ENCODE results near the gene CMTM8.
A peak's percentile ranks its signal among the peaks of the same experiment; 100 is the strongest.

Gene CMTM8

DNA sequence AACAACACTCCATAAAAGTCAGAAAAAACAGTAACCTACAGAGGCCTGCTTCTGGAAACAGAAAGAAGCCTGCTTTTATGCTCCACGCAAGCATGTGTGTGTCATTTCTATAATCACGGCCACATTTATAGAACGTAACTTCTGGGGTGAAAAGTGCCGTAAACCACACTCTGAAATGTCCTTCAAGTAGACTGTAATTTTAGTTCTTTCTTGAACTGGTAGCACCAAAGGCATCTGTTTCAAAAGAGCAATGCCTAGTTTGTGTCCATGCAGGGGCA lies 133.7 kb downstream of the CMTM8 start:
- Histone ChIP-seq H3K9me3 (replicated peaks in 1 of 11) (no peaks in the 10 kb centered on the region), H3K4me2 (peak overlapping the region; percentile 66 to 97 (median 87)), H3K27ac (peak overlapping the region in 10 of 11 experiments; percentile 54 to 94 (median 86); a peak in 21 of 22 replicates), H3K27me3 (peaks cover 9 to 27% (median 23%) of the 10 kb centered on the region in 11 experiments; a peak in 11 of 22 replicates), H4K20me1 (peaks cover 0 to 54% (median 43%) of the 10 kb centered on the region in 11 experiments; a peak in 18 of 22 replicates), H3K4me3 (peak overlapping the region in 2 of 10 experiments; percentile 62 to 63; a peak in 4 of 20 replicates), H3K4me1 (peaks cover 77 to 97% (median 85%) of the 10 kb centered on the region in 10 experiments), H3K36me3 (peaks cover 0 to 11% (median 0%) of the 10 kb centered on the region in 11 experiments; a peak in 4 of 22 replicates), H3K9ac (peak overlapping the region in 9 of 11 experiments; percentile 39 to 87 (median 78); a peak in 15 of 22 replicates)
- TF ChIP-seq Cebpa-rat (IDR thresholded peaks at IDR 0.05) = no peak

DNA sequence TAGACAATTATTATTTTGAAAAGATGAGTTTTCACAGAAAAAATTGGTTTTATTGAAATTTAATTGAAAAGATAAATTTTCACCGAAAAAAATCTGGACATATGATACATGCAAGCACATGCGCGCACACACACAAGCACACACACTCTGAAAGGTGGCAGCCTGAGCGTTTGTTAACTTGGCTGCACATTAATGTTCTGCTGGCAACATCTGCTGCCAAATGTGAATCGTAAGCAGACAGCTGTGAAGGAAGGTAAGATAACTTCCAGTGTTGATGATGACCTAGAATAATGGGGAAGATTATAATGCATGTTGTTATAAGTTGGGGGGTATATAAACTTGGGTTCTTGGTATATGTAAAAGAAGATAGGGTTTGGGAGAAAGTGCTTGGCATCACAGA lies 134.8 kb downstream of the CMTM8 start:
- H3K9ac ChIP-seq = no peak overlapping the region
- H3K4me2 ChIP-seq = peak overlapping the region in 7 of 11 experiments; percentile 13 to 97 (median 39); a peak in 8 of 22 replicates
- peaks cover 66 to 85% (median 74%) of the 10 kb centered on the region in 10 experiments for H3K4me1 ChIP-seq
- no peak overlapping the region for H3K4me3 ChIP-seq
- H3K27me3 ChIP-seq = peaks cover 3 to 16% (median 13%) of the 10 kb centered on the region in 11 experiments; a peak in 11 of 22 replicates
- peak overlapping the region in 3 of 11 experiments; percentile 86 to 93 (median 88); a peak in 4 of 22 replicates for H3K27ac ChIP-seq
- peaks cover 0 to 54% (median 43%) of the 10 kb centered on the region in 11 experiments; a peak in 18 of 22 replicates for H4K20me1 ChIP-seq
- no peak for TF ChIP-seq Cebpa-rat (IDR thresholded peaks at IDR 0.05)
- H3K36me3 ChIP-seq = peaks cover 0 to 11% (median 0%) of the 10 kb centered on the region in 11 experiments; a peak in 4 of 22 replicates
- no peaks in the 10 kb centered on the region for H3K9me3 ChIP-seq (replicated peaks in 1 of 11)

DNA sequence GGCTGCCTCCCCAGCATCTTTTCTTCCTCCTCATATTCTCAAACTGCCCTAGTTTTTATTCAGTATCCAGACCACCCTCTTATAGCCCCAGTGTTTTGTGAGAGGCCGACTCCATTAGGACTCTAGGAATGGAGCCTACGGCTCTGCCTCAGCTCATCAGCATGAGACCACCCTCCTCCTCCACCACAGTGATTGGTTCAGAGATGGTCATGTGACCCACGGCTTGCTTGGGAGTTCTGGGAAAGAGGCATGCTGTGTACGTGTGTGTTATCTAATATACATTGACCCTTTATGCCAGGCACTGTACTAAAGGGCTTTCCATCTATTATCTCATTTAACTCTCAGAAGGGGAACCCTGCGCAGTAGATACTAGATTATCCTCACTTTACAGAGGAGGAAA lies 135.4 kb downstream of the CMTM8 start:
- Histone ChIP-seq H3K4me2 (peak overlapping the region; percentile 2 to 97 (median 43); a peak in 12 of 22 replicates), H4K20me1 (peaks cover 0 to 54% (median 43%) of the 10 kb centered on the region in 11 experiments; a peak in 18 of 22 replicates), H3K27ac (peak overlapping the region in 1 of 11 experiments; percentile 86; a peak in 1 of 22 replicates), H3K36me3 (peaks cover 0 to 11% (median 0%) of the 10 kb centered on the region in 11 experiments; a peak in 4 of 22 replicates), H3K4me1 (peaks cover 61 to 80% (median 69%) of the 10 kb centered on the region in 10 experiments), H3K27me3 (peaks cover 0 to 10% (median 8%) of the 10 kb centered on the region in 11 experiments; a peak in 11 of 22 replicates), H3K9ac (no peak overlapping the region), H3K9me3 (replicated peaks in 1 of 11) (no peaks in the 10 kb centered on the region), H3K4me3 (no peak overlapping the region)
- no peak for TF ChIP-seq Cebpa-rat (IDR thresholded peaks at IDR 0.05)

DNA sequence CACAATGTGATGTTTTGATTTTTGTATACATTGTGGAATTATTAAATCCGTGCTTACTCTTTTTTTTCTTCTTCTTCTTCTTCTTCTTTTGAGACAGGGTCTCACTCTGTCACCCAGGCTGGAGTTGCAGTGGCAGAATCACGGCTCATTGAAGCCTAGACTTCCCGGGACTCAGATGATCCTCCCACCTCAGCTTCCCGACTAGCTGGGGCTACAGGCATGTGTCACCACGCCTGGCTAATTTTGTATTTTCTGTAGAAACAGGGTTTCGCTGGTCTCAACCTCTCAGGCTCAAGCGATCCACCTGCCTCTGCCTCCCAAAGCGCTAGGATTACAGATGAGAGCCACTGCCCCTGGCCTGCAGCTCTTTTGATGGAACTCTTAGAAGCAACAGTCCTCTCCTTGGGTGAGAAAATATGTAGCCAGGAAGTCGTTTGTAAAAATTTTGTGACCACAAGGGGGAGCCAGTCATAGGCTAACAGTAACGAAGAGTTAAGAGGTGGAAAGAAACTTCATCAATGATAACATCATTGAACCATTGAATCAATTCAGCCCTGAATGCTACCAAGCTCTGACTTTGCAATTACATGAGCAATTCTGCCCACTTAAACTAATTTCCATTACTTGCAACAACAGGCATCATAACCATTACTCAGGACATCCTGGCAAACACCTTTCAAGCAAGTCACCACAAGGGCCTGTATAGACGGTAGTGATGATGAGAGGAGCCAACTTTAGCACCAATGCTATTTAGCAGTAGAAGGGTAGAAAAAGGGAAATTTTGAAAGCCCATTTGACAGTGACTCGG lies 136.5 kb downstream of the CMTM8 start:
- TF ChIP-seq Cebpa-rat (IDR thresholded peaks at IDR 0.05) = no peak
- H3K27ac ChIP-seq = peak overlapping the region in 4 of 11 experiments; percentile 15 to 44 (median 28); a peak in 5 of 22 replicates
- no peaks in the 10 kb centered on the region for H3K9me3 ChIP-seq (replicated peaks in 1 of 11)
- H4K20me1 ChIP-seq = peaks cover 0 to 54% (median 43%) of the 10 kb centered on the region in 11 experiments; a peak in 18 of 22 replicates
- peak overlapping the region in 1 of 11 experiments; percentile 26; a peak in 2 of 22 replicates for H3K9ac ChIP-seq
- no peak overlapping the region for H3K4me3 ChIP-seq
- H3K27me3 ChIP-seq = no peaks in the 10 kb centered on the region
- peaks cover 0 to 11% (median 0%) of the 10 kb centered on the region in 11 experiments; a peak in 4 of 22 replicates for H3K36me3 ChIP-seq
- peaks cover 53 to 76% (median 60%) of the 10 kb centered on the region in 10 experiments for H3K4me1 ChIP-seq
- peak overlapping the region; percentile 2 to 97 (median 51); a peak in 21 of 22 replicates for H3K4me2 ChIP-seq

DNA sequence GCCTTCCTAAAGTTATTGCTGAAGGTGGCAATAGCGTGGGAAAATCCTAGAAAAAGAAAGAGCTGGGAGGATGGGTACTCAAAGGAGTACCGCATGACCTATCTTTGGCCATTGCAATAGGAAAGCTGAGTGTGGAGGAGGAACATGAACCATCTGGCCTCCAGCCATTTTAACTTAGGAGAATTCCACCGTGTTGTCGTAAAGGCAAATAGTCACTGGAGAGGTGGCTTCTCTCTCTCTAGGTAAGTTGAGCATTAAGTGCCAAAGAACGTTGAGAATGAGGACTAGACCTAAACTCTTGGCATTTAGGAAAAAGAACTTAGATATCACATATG lies 137.1 kb downstream of the CMTM8 start:
- Histone ChIP-seq H3K9ac (no peak overlapping the region), H3K4me1 (peaks cover 49 to 71% (median 56%) of the 10 kb centered on the region in 10 experiments), H3K36me3 (peaks cover 0 to 7% (median 0%) of the 10 kb centered on the region in 11 experiments; a peak in 4 of 22 replicates), H4K20me1 (peaks cover 0 to 50% (median 39%) of the 10 kb centered on the region in 11 experiments; a peak in 18 of 22 replicates), H3K4me2 (peak overlapping the region in 5 of 11 experiments; percentile 19 to 82 (median 43); a peak in 10 of 22 replicates), H3K27ac (no peak overlapping the region), H3K4me3 (no peak overlapping the region), H3K9me3 (replicated peaks in 1 of 11) (no peaks in the 10 kb centered on the region), H3K27me3 (no peaks in the 10 kb centered on the region)
- TF ChIP-seq Cebpa-rat (IDR thresholded peaks at IDR 0.05) = no peak

DNA sequence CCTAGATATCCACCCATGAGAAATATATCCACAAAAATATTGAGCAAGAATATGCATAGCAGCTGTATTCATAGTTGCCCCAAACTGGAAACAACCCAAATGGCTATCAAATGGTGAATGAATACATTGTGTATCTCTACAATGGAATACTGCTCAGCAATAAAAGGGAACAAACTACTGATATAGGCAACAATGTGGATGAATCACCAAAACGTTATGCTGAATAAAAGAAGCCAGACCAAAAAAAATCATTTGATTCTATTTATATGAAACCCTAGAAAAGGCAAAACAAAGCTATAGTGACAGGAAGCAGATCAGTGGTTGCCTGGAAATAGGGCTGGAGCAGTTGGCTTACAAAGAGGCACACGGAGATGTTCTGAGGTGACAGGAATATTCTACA lies 137.6 kb downstream of the CMTM8 start:
- peaks cover 45 to 66% (median 51%) of the 10 kb centered on the region in 10 experiments for H3K4me1 ChIP-seq
- no peak for TF ChIP-seq Cebpa-rat (IDR thresholded peaks at IDR 0.05)
- no peak overlapping the region for H3K4me3 ChIP-seq

DNA sequence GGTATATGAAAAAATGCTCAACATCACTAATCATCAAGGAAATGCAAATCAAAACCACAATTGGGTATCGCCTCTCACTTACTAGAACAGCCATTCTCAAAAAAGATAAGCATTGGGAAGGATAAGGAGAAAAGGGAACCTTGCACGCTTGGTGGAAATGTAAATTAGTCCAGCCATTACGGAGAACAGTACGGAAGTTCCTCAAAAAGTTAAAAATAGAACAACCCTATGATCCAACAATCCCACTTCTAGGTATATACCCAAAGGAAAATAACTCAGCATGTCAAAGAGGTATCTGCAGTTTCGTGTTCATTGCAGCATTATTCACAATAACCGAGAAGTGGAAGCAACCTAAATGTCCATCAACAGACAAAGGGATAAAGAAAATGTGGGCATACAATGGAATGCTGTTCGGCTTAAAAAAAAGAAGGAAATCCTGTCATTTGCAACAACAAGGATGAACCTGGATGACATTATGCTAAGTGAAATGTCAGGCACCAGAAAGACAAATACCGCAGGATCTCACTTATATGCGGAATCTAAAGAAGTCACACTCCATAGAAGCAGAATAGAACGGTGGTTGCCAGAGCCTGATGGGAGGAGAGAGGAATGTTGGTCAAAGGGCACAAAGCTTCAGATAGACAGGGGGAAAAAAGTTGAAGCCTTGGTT lies 141.5 kb downstream of the CMTM8 start:
- H3K27ac ChIP-seq = no peak overlapping the region
- peak overlapping the region in 3 of 11 experiments; percentile 34 to 54 (median 50); a peak in 5 of 22 replicates for H3K4me2 ChIP-seq
- H3K9ac ChIP-seq = no peak overlapping the region
- no peaks in the 10 kb centered on the region for H3K36me3 ChIP-seq
- no peaks in the 10 kb centered on the region for H3K27me3 ChIP-seq
- H3K9me3 ChIP-seq (replicated peaks in 1 of 11) = 0 out of 22 replicates have a peak, but pooled peaks cover 0 to 4% (median 0%) of the 10 kb centered on the region in 11 experiments
- H3K4me3 ChIP-seq = no peak overlapping the region
- no peak for TF ChIP-seq Cebpa-rat (IDR thresholded peaks at IDR 0.05)
- H3K4me1 ChIP-seq = peaks cover 28 to 42% (median 32%) of the 10 kb centered on the region in 10 experiments
- H4K20me1 ChIP-seq = peaks cover 0 to 9% (median 0%) of the 10 kb centered on the region in 11 experiments; a peak in 4 of 22 replicates

More for the DNA sequence above, 137.6 kb downstream of the CMTM8 start:
- Histone ChIP-seq H3K9me3 (replicated peaks in 1 of 11) (no peaks in the 10 kb centered on the region), H3K9ac (no peak overlapping the region), H3K4me2 (peak overlapping the region in 5 of 11 experiments; percentile 19 to 82 (median 43); a peak in 9 of 22 replicates), H3K36me3 (peaks cover 0 to 1% (median 0%) of the 10 kb centered on the region in 11 experiments; a peak in 2 of 22 replicates), H3K27me3 (no peaks in the 10 kb centered on the region), H3K27ac (peak overlapping the region in 1 of 11 experiments; percentile 39; a peak in 2 of 22 replicates), H4K20me1 (peaks cover 0 to 44% (median 33%) of the 10 kb centered on the region in 11 experiments; a peak in 18 of 22 replicates)

DNA sequence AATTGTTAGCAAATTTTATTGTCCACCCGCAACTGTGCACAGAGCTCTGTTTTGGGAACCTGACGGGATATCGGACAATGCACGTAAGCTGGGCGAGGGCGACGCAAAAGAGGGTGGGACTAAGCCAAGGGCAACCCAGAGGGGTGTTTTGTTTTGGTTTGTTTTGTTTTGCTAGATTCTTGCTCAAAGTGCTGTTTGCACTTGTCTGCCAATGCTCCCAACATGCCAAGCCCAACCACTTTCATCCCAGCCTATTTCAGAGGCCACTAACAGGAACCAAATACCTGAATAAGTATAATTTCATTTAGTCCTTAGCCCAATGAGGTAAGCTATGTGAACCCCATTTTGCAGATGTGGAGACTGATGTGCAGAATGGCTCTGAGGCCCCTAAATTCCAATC lies 143.4 kb downstream of the CMTM8 start:
- no peaks in the 10 kb centered on the region for H4K20me1 ChIP-seq
- H3K4me2 ChIP-seq = no peak overlapping the region
- TF ChIP-seq Cebpa-rat (IDR thresholded peaks at IDR 0.05) = no peak
- H3K27me3 ChIP-seq = no peaks in the 10 kb centered on the region
- no peak overlapping the region for H3K4me3 ChIP-seq
- no peak overlapping the region for H3K9ac ChIP-seq
- H3K9me3 ChIP-seq (replicated peaks in 1 of 11) = 0 out of 22 replicates have a peak, but pooled peaks cover 0 to 4% (median 0%) of the 10 kb centered on the region in 11 experiments
- H3K36me3 ChIP-seq = no peaks in the 10 kb centered on the region
- H3K27ac ChIP-seq = no peak overlapping the region
- peaks cover 26 to 35% (median 29%) of the 10 kb centered on the region in 10 experiments for H3K4me1 ChIP-seq
